Skeletal muscle tissue (tissue), 4 donors: ENCODE measurements around the gene LRP1B. TPM values are rescaled to one million over a fixed set of nuclear protein-coding genes. Genes with fewer than 3 reads are reported as not detected.

Experiments used
- H3K27ac ChIP-seq: one replicate; pipeline ENCODE4 v1.7.0; 2013; ENCODE audit warnings: mild to moderate bottlenecking, low read depth, low read length, inconsistent platforms
- H3K27me3 ChIP-seq, 3 donors: one replicate each; pipeline ENCODE4 v1.7.0; 2013; ENCODE audit warnings: low read length in 3 of 3; ENCODE audit not compliant: control insufficient read depth in 3 of 3, insufficient read depth in 3 of 3
- H3K36me3 ChIP-seq, 3 donors: one replicate each; pipeline ENCODE4 v1.7.0; 2013; ENCODE audit warnings: low read length in 3 of 3; ENCODE audit not compliant: control insufficient read depth in 3 of 3, insufficient read depth in 3 of 3
- H3K4me1 ChIP-seq, 3 donors: one replicate each; pipeline ENCODE4 v1.7.0; 2013; ENCODE audit warnings: low read length in 3 of 3, mild to moderate bottlenecking in 3 of 3; ENCODE audit not compliant: control insufficient read depth in 3 of 3, insufficient read depth in 3 of 3
- H3K4me3 ChIP-seq, 3 donors: one replicate each; pipeline ENCODE4 v1.7.0; 2013; ENCODE audit warnings: low read length in 3 of 3
- H3K9ac ChIP-seq, 3 donors: one replicate each; pipeline ENCODE4 v1.7.0; 2013; ENCODE audit warnings: low read length in 3 of 3, mild to moderate bottlenecking in 3 of 3, moderate library complexity in 2 of 3, low read depth in 1 of 3
- H3K9me3 ChIP-seq, 3 donors: one replicate each; pipeline ENCODE4 v1.7.0; 2013; ENCODE audit warnings: low read length in 3 of 3; ENCODE audit not compliant: control insufficient read depth in 3 of 3
- total RNA-seq: library from RNA; depleted of rRNA; stranded (reverse); fragments of >200 nt; gene quantifications from one replicate; pipeline ENCODE4 v1.2.3, GENCODE V29; 2014
- donor health status: Osteomylitis.

Gene LRP1B
- total RNA-seq, 1 donor from 2014 or later = 2.6 TPM

DNA sequence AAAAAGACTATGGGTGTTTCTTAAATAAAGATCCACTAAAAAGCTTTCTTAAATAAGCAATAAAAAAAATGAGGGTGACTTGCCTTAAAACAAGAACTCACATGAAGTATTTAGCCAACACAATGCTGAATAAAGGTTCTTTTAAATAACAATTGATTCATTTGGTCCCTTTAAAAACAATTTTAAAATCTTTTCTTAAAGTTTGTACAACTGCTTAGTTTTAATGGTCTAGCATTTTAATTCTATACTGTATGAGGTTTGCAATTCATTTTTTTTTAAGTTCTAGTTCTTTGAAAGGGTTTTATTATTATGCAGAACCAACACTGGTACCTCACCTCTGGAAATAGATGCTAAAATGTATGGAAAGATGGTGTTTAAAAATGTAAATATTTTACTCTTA lies 1017.5 kb downstream of the LRP1B start:
- Histone ChIP-seq H3K4me1 (no peaks in the 10 kb centered on the region), H3K4me3 (no peak overlapping the region), H3K36me3 (no peaks in the 10 kb centered on the region), H3K9me3 (no peaks in the 10 kb centered on the region), H3K27me3 (no peaks in the 10 kb centered on the region), H3K27ac (no peak overlapping the region), H3K9ac (no peak overlapping the region)

- no peak overlapping the region for H3K4me3 ChIP-seq
These were observed 1021.2 kb downstream of the LRP1B start for GRCh38 chr2:141109633-141110032.

DNA sequence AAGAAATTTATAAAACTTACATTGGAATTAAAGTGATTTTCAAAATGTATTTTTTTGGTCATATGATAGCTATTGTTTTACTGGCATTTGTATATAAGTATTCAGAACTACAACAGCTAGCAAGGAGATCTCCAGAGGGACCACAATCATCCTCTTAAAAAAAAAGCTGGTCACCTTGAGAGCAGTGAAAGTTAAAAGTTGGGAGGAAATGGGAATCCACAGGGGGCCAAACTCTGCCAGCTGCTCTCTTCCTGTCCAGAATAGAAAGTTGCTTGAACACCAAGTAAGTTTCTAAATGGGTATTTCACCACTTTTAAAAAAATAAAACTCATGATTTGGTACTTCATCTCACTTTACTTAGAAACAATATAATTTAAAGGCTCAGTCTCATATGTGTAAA lies 1025.1 kb downstream of the LRP1B start:
- no peaks in the 10 kb centered on the region for H3K36me3 ChIP-seq
- H3K27ac ChIP-seq = no peak overlapping the region
- H3K9me3 ChIP-seq = no peaks in the 10 kb centered on the region
- H3K9ac ChIP-seq = no peak overlapping the region
- no peaks in the 10 kb centered on the region for H3K4me1 ChIP-seq
- no peak overlapping the region for H3K4me3 ChIP-seq
- H3K27me3 ChIP-seq = no peaks in the 10 kb centered on the region

More at GRCh38 chr2:141109633-141110032, 1021.2 kb downstream of the LRP1B start:
- Histone ChIP-seq H3K27ac (no peak overlapping the region), H3K27me3 (no peaks in the 10 kb centered on the region), H3K36me3 (no peaks in the 10 kb centered on the region), H3K9ac (no peak overlapping the region), H3K4me1 (no peaks in the 10 kb centered on the region), H3K9me3 (no peaks in the 10 kb centered on the region)

DNA sequence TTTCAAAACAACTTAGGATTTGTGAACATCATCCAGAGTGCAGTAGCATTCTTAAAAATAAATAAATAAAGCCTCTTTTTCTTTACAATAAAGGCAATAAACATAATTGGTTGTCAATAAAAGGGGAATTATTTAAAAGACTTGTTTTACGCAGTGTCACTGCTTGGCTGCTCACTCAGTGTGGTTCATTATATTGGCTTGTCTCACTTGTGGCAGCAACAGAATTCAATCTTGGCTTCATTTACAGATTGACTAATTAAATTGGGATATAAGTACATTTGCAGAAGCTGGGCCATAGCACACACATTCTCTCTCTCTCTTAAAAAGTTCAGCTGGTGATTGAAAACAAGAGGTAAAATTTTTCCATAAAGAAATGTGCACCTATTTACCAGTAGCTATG lies 1027.6 kb downstream of the LRP1B start:
- Histone ChIP-seq H3K4me3 (no peak overlapping the region), H3K27me3 (no peaks in the 10 kb centered on the region), H3K9me3 (peaks cover 0 to 2% (median 0%) of the 10 kb centered on the region in 3 donors), H3K9ac (no peak overlapping the region), H3K36me3 (no peaks in the 10 kb centered on the region), H3K27ac (no peak overlapping the region), H3K4me1 (no peaks in the 10 kb centered on the region)

DNA sequence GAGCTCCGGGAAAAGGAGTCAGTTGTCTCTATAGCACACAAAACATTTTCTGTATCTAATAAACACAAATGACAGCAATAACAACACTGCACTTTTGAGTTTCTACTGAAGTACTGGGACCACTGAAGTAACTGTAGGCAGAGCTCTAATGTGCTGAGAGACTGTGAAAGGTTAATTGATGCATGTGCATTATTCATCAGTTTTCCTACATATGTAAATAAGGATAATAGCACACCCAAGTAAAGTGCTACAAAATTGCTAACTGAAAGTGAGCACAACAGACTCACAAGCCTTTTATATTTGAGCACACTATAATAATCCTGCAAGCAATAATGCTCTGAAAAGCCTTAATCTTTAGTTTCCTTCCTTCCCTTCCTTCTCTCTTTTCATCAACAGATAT lies 1051.6 kb downstream of the LRP1B start:
- Histone ChIP-seq H3K36me3 (no peaks in the 10 kb centered on the region), H3K4me3 (no peak overlapping the region), H3K27me3 (no peaks in the 10 kb centered on the region), H3K27ac (no peak overlapping the region), H3K9me3 (no peaks in the 10 kb centered on the region), H3K4me1 (no peaks in the 10 kb centered on the region), H3K9ac (no peak overlapping the region)

GRCh38 chr2:141075753-141076152 lies 1055.1 kb downstream of the LRP1B start:
- Histone ChIP-seq H3K27ac (no peak overlapping the region), H3K4me3 (no peak overlapping the region), H3K4me1 (no peaks in the 10 kb centered on the region), H3K9me3 (no peaks in the 10 kb centered on the region), H3K9ac (no peak overlapping the region), H3K36me3 (no peaks in the 10 kb centered on the region), H3K27me3 (no peaks in the 10 kb centered on the region)

DNA sequence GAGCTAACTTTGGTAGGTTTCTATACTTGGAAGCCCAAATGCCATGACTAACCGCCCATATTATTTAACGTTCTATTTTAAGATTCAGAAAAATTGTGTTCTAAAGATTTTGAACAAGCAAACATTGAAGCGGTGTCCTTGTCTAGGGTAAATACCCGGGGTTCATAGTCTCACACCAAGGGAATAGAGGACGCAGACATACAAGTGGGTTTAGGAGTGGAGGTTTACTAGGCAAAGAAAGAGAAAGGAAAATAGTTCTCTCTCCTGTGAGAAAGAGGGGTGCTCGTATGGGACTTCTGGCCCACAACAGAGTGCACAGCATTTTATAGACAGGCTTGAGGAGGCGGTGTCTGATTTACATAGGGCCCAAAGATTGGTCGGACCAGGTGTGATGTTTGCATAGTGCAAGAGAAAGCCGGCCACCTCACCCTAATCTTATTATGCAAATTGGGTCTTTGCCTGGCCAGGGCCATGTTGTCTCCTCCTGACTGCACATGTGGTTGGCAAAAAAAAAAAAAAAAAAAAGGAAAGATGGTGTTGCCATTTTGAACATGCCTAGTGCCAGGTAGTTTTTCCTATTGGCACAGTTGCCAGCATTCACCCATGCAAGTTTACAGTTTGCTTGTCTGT lies 1062.6 kb downstream of the LRP1B start:
- H3K27ac ChIP-seq = no peak overlapping the region
- no peaks in the 10 kb centered on the region for H3K9me3 ChIP-seq
- no peaks in the 10 kb centered on the region for H3K36me3 ChIP-seq
- H3K4me3 ChIP-seq = no peak overlapping the region
- no peaks in the 10 kb centered on the region for H3K27me3 ChIP-seq
- H3K4me1 ChIP-seq = no peaks in the 10 kb centered on the region
- no peak overlapping the region for H3K9ac ChIP-seq

DNA sequence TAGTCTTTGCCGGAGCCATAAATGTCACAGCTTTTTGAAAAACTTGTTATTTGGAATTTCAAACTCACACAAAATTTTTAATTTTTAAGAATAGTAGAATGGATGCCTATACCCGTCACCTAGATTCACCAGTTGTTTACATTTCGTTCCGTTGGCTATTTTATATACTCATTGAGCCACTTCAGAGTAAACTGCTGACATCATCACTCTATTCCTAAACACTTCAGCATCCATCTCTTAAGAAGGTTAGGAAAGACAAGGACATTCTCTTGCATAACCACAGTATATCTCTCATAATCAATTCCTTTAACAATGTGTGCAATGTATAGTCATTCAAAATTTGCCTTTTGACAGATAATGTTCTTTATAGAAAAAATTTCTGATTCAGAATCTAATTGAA lies 1065.8 kb downstream of the LRP1B start:
- Histone ChIP-seq H3K9ac (no peak overlapping the region), H3K4me3 (no peak overlapping the region), H3K9me3 (no peaks in the 10 kb centered on the region), H3K36me3 (no peaks in the 10 kb centered on the region), H3K27ac (no peak overlapping the region), H3K4me1 (no peaks in the 10 kb centered on the region), H3K27me3 (no peaks in the 10 kb centered on the region)

- H3K27me3 ChIP-seq = no peaks in the 10 kb centered on the region
These were observed 1067.4 kb downstream of the LRP1B start for GRCh38 chr2:141063406-141063805.

DNA sequence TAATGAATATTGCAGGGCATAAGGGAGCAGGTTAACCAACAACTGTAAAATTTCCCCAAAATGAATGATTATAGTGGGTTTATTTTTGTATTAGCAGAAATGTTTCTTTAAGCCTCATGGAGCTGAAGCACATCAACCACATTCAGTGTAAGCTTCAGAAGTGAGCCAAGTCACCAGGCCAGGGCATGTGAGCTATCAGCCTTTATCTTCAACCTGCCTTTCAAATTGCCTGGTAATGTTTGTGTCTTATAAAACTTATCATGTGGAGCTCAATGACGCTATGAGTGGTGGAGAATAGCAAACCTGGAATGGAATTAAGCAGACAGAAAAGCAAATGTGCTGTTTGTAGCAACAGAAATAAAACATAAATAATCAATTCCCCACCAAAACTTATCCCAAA lies 1068.4 kb downstream of the LRP1B start:
- H3K27me3 ChIP-seq = no peaks in the 10 kb centered on the region
- no peaks in the 10 kb centered on the region for H3K4me1 ChIP-seq
- no peaks in the 10 kb centered on the region for H3K36me3 ChIP-seq
- H3K27ac ChIP-seq = no peak overlapping the region
- H3K9me3 ChIP-seq = no peaks in the 10 kb centered on the region
- no peak overlapping the region for H3K4me3 ChIP-seq
- no peak overlapping the region for H3K9ac ChIP-seq

More at GRCh38 chr2:141063406-141063805, 1067.4 kb downstream of the LRP1B start:
- Histone ChIP-seq H3K4me1 (no peaks in the 10 kb centered on the region), H3K36me3 (no peaks in the 10 kb centered on the region), H3K9ac (no peak overlapping the region), H3K4me3 (no peak overlapping the region), H3K27ac (no peak overlapping the region), H3K9me3 (no peaks in the 10 kb centered on the region)
